NCI-H2107 treated with DMSO at 0.1 percent for 48 hours (cell line): ENCODE measurements around the gene EIF4G3.
"Not testable (repeated sequence)": the region's sequence is repeated elsewhere in the genome, so short reads cannot be mapped to it uniquely, and the experiment has no call there.

Source experiments
- DNase-seq: peaks from one replicate; lab custom pipeline; 2025; ENCODE audit not compliant: unreplicated experiment; lab: John Stamatoyannopoulos, UW

The EIF4G3 gene

GRCh38 chr1:20846461-20847374 is 330.0 kb downstream of the EIF4G3 start:
- DNase-seq, result no peak

- no peak for DNase-seq
Observed at GRCh38 chr1:20840731-20841130, 336.0 kb downstream of the EIF4G3 start.

- no peak for DNase-seq
Observed at GRCh38 chr1:20837554-20838192, 339.0 kb downstream of the EIF4G3 start.

- no peak for DNase-seq
Observed at GRCh38 chr1:20836230-20836629, 340.5 kb downstream of the EIF4G3 start.

GRCh38 chr1:20834780-20835179 is 341.9 kb downstream of the EIF4G3 start:
- no peak for DNase-seq

GRCh38 chr1:20834192-20834591 is 342.5 kb downstream of the EIF4G3 start:
- no peak for DNase-seq

- DNase-seq, result no peak
Observed at GRCh38 chr1:20830378-20830777, 346.3 kb downstream of the EIF4G3 start.

- no peak for DNase-seq
Observed at GRCh38 chr1:20829946-20830345, 346.8 kb downstream of the EIF4G3 start.

GRCh38 chr1:20829531-20829930 is 347.2 kb downstream of the EIF4G3 start:
- DNase-seq, result no peak

- no peak for DNase-seq
Observed at GRCh38 chr1:20823845-20824244, 352.9 kb downstream of the EIF4G3 start.

- DNase-seq, result no peak
Observed at GRCh38 chr1:20821466-20821865, 355.2 kb downstream of the EIF4G3 start.

GRCh38 chr1:20819818-20820217 is 356.9 kb downstream of the EIF4G3 start:
- no peak for DNase-seq

- no peak for DNase-seq
Observed at GRCh38 chr1:20814534-20814871, 362.2 kb downstream of the EIF4G3 start.

- no peak for DNase-seq
Observed at GRCh38 chr1:20811916-20812315, 364.8 kb downstream of the EIF4G3 start.

GRCh38 chr1:20793236-20793635 is 383.5 kb downstream of the EIF4G3 start:
- DNase-seq, result no peak

GRCh38 chr1:20792196-20792595 is 384.5 kb downstream of the EIF4G3 start:
- DNase-seq, result no peak

GRCh38 chr1:20790785-20791184 is 385.9 kb downstream of the EIF4G3 start:
- no peak for DNase-seq

- DNase-seq, result not testable (repeated sequence)
Observed at GRCh38 chr1:20789598-20789997, 387.1 kb downstream of the EIF4G3 start.

- DNase-seq, result peak; percentile 79
Observed at GRCh38 chr1:20787840-20788795, 388.6 kb downstream of the EIF4G3 start.

- DNase-seq, result peak; percentile 33
Observed at GRCh38 chr1:20787029-20787839, 389.5 kb downstream of the EIF4G3 start, which contains the start of gene HP1BP3. HP1BP3 (minus strand) TSS chr1:20787307; CDS start chr1:20780440, 6,867 bp downstream.
